WERI-Rb-1 (cell line): ENCODE data around the gene PRR7.

ENCODE experiments used
- DNase-seq: peaks from one replicate; pipeline ENCODE4 v3.0.0-alpha.2; 2020
- H3K27ac ChIP-seq: fragments of 250-450 bp; sonication (Bioruptor Pico); 2 replicates; pipeline ENCODE4 v1.5.1; 2020; ENCODE audit warnings: mild to moderate bottlenecking, moderate library complexity
- H3K27me3 ChIP-seq: fragments of 250-450 bp; sonication (Bioruptor Pico); 2 replicates; pipeline ENCODE4 v1.5.1; 2021; ENCODE audit warnings: mild to moderate bottlenecking, low read depth, moderate library complexity; ENCODE audit not compliant: insufficient read depth, severe bottlenecking
- H3K36me3 ChIP-seq: fragments of 250-450 bp; sonication (Bioruptor Pico); 2 replicates; pipeline ENCODE4 v1.5.1; 2020; ENCODE audit warnings: mild to moderate bottlenecking, moderate library complexity
- H3K4me3 ChIP-seq: 2 replicates; pipeline ENCODE4 v1.5.1; 2011; ENCODE audit warnings: low read depth, mild to moderate bottlenecking, control low read depth, low read length
- H3K9me3 ChIP-seq: fragments of 250-450 bp; sonication (Bioruptor Pico); 2 replicates; pipeline ENCODE4 v1.5.1; 2021; ENCODE audit warnings: mild to moderate bottlenecking, moderate library complexity; ENCODE audit not compliant: severe bottlenecking
- TF ChIP-seq, protein P1 (sequence below): IDR thresholded peaks from 2 replicates; pipeline ENCODE4 v1.5.1; 2011; ENCODE audit warnings: low read depth, mild to moderate bottlenecking, control low read depth, inconsistent platforms, low read length

Gene PRR7

DNA sequence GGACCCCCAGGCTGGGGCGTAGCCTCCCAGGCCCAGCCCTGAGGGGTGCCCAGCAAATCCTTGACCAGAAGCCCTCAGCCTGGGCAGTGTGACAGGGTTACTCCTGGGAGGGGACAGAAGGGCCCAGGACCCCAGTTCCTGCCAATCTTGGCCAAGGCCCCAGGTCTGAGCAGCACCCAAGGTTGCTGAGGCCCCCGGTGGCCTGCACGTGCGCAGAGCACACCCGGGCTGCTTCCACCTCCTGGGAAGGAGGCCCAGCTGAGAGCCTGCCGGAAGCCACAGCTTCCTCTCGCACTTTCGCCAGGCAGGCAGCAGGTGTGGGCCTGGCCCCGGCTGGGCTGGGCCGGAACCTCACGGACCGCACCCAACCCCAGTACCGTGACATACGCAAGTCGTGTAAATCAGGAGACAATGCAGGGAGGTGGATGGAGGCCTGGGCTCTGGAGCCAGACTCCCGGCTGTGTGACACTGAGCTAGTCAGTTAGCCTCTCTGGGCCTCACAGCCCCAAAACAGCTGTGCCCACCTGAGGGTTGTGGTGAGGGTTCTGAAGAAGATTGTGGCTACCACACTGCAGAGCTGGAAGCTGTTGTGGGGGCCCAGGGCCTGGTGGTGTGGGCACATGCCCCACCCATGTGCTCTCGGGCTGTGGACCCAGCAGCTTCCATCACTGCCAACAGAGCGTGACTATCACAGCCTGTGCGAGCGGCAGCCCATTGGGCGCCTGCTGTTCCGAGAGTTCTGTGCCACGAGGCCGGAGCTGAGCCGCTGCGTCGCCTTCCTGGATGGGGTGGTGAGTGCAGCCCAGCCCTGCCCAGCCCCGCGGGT, 15.1 kb upstream of the PRR7 start:
- Histone ChIP-seq H3K4me3 (no peak overlapping the region), H3K36me3 (peaks cover 3% of the 10 kb centered on the region; the same call in 1 of the 2 replicates), H3K9me3 (no peaks in the 10 kb centered on the region), H3K27me3 (no peaks in the 10 kb centered on the region), H3K27ac (no peak overlapping the region)
- DNase-seq, result no peak
- TF ChIP-seq, protein P1, sequence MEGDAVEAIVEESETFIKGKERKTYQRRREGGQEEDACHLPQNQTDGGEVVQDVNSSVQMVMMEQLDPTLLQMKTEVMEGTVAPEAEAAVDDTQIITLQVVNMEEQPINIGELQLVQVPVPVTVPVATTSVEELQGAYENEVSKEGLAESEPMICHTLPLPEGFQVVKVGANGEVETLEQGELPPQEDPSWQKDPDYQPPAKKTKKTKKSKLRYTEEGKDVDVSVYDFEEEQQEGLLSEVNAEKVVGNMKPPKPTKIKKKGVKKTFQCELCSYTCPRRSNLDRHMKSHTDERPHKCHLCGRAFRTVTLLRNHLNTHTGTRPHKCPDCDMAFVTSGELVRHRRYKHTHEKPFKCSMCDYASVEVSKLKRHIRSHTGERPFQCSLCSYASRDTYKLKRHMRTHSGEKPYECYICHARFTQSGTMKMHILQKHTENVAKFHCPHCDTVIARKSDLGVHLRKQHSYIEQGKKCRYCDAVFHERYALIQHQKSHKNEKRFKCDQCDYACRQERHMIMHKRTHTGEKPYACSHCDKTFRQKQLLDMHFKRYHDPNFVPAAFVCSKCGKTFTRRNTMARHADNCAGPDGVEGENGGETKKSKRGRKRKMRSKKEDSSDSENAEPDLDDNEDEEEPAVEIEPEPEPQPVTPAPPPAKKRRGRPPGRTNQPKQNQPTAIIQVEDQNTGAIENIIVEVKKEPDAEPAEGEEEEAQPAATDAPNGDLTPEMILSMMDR, result no peak

DNA sequence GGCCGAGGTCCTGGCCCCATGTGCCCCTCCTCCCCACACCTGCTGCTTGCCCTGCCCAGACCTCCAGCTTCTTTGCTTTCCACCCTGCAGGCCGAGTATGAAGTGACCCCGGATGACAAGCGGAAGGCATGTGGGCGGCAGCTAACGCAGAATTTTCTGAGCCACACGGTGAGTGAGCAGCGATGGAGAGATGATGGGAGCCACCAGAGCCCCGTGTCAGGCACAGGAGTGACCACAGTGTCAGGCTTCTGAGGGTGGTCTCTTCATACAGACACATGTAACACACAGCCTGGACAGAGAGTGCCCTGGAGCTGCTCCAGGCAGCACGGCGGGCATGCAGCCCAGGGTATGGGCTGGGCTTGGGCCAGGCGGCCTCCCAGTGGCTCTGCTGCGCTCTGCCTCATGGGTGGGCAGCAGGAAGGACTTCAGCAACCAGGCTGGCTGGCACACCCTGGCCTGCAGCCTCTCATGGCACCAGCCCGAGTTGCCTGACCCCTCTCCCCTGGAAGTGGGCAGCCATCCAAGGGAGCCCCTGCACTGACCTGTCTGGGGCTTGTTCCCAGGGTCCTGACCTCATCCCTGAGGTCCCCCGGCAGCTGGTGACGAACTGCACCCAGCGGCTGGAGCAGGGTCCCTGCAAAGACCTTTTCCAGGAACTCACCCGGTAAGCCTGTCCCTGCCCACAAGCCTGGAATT, 14.3 kb upstream of the PRR7 start:
- Histone ChIP-seq H3K27me3 (no peaks in the 10 kb centered on the region), H3K36me3 (peaks cover 3% of the 10 kb centered on the region; the same call in 1 of the 2 replicates), H3K9me3 (no peaks in the 10 kb centered on the region), H3K27ac (no peak overlapping the region), H3K4me3 (no peak overlapping the region)
- no peak for DNase-seq
- TF ChIP-seq, protein P1, result no peak

DNA sequence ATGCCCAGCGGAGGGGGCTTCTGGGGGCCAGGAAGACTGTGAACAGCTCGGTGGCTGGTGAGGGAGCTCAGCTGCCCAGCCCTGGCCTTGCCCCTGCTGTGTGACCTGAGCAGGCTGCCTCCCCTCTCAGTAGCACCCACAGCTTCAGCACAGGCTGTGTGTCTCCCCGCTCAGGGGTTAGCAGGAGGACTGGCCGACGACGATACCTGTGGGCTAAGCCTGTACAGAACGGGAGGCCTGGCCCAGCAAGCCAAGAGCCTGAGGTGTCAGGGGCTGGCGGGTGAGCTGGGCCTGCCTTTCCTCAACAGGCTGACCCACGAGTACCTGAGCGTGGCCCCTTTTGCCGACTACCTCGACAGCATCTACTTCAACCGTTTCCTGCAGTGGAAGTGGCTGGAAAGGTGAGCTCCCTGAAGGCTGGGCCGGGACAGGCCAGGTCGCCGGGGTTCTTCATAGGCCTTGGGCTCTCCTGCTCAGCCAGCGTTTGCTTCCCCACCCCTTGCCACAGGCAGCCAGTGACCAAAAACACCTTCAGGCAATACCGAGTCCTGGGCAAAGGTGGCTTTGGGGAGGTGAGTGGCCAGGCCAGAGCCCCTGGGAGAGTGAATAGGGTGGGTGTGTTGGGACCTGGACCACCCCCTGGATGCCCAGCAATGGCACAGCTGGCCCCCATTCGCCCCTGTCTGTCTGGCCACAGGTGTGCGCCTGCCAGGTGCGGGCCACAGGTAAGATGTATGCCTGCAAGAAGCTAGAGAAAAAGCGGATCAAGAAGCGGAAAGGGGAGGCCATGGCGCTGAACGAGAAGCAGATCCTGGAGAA, 13.6 kb upstream of the PRR7 start:
- Histone ChIP-seq H3K9me3 (no peaks in the 10 kb centered on the region), H3K36me3 (peaks cover 3% of the 10 kb centered on the region; the same call in 1 of the 2 replicates), H3K4me3 (no peak overlapping the region), H3K27me3 (no peaks in the 10 kb centered on the region), H3K27ac (no peak overlapping the region)
- DNase-seq, result no peak
- TF ChIP-seq, protein P1, result no peak

DNA sequence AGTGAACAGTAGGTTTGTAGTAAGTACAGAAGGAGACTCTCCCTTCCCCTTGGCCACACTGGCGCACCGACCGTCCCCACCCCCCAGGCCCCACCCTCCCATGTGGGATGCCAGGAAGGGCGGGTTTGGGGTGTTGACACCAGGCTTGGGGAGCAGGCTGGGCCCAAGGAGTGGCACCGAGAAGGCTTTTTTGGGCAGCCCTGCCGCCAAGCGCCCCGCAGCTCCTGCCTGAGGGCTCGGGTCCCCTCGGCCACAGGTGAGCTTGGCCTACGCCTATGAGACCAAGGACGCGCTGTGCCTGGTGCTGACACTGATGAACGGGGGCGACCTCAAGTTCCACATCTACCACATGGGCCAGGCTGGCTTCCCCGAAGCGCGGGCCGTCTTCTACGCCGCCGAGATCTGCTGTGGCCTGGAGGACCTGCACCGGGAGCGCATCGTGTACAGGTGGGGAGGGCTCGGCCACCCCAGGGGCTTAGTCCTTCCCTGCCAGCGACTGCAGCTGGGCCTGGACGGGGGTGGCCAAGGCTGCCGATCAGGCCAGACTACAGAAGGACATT, 12.9 kb upstream of the PRR7 start:
- no peak for DNase-seq
- TF ChIP-seq, protein P1, result no peak
- H3K9me3 ChIP-seq, result no peaks in the 10 kb centered on the region
- H3K36me3 ChIP-seq, result peaks cover 3% of the 10 kb centered on the region; the same call in 1 of the 2 replicates
- H3K27ac ChIP-seq, result no peak overlapping the region
- no peaks in the 10 kb centered on the region for H3K27me3 ChIP-seq
- no peak overlapping the region for H3K4me3 ChIP-seq

DNA sequence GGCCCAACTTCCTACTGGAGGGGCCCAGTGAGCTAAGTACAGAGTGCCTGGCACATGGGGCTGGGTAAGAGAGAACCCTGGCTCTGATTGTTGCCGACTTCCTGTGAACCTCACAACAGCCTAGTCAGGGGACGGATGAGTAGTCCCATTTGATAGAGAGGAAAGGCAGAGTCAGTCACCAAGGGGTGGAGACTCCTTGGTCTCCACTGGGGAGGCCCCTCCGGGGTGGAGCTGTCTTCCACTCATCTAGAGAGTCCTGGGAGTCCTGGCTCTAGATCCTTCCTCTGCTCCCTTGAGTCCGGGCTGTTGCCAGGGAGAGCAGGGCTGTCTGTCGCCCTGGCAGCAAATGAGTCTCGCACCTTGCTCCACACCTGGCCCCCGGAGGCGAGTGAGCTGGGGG, 12.2 kb upstream of the PRR7 start:
- no peak overlapping the region for H3K4me3 ChIP-seq
- H3K9me3 ChIP-seq, result no peaks in the 10 kb centered on the region
- TF ChIP-seq, protein P1, result no peak
- H3K27me3 ChIP-seq, result no peaks in the 10 kb centered on the region
- peaks cover 3% of the 10 kb centered on the region; the same call in 1 of the 2 replicates for H3K36me3 ChIP-seq
- no peak for DNase-seq
- no peak overlapping the region for H3K27ac ChIP-seq
